COR-L47 (cell line): ENCODE data around the gene SLC6A1.

ENCODE experiments used
- DNase-seq: peaks from one replicate; lab custom pipeline; 2025; lab: John Stamatoyannopoulos, UW

SLC6A1 gene

GRCh38 chr3:11019116-11019819 lies 26.7 kb downstream of the SLC6A1 start:
- no peak for DNase-seq

GRCh38 chr3:11020764-11021163 lies 28.2 kb downstream of the SLC6A1 start:
- no peak for DNase-seq

- DNase-seq, result no peak
These were observed 29.1 kb downstream of the SLC6A1 start for GRCh38 chr3:11021611-11022011.

DNA sequence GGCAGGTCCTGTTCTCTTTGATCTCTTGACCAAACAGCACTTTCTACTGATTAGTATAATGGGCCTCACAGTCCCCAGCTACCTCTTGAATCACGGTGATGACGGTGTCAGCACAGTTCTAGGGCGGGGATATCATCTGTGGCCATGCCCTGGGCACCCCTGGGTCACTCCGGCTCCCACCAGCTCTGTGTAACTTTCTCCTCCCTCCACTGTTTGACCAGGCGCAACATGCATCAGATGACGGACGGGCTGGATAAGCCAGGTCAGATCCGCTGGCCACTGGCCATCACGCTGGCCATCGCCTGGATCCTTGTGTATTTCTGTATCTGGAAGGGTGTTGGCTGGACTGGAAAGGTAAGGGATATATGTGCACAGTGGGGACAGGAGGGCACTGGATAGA lies 29.6 kb downstream of the SLC6A1 start:
- no peak for DNase-seq

- no peak for DNase-seq
These were observed 31.6 kb downstream of the SLC6A1 start for GRCh38 chr3:11024181-11024580.

DNA sequence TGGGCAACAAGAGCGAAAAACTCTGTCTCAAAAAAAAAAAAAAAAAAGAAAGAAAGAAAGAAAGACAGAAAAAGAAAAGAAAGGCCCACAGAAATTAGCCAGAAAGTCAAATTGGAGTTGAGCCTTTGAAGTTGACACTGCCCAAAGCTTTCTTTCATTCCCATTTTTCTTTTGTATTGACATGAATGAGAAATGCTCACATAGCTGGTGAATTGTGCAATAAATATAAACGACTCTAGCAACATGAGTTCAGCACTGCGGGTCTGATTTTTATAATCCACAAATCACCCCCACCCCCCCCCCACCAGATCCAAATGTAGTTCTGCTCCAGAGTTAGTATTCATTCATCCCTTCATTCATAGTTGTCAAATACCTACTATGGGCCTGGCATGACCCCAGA lies 37.4 kb downstream of the SLC6A1 start:
- no peak for DNase-seq

- DNase-seq, result no peak
These were observed 41.3 kb downstream of the SLC6A1 start for GRCh38 chr3:11033871-11034270.

- no peak for DNase-seq
These were observed 41.9 kb downstream of the SLC6A1 start for GRCh38 chr3:11034309-11034985.

GRCh38 chr3:11035757-11036505 lies 43.4 kb downstream of the SLC6A1 start:
- DNase-seq, result no peak

DNA sequence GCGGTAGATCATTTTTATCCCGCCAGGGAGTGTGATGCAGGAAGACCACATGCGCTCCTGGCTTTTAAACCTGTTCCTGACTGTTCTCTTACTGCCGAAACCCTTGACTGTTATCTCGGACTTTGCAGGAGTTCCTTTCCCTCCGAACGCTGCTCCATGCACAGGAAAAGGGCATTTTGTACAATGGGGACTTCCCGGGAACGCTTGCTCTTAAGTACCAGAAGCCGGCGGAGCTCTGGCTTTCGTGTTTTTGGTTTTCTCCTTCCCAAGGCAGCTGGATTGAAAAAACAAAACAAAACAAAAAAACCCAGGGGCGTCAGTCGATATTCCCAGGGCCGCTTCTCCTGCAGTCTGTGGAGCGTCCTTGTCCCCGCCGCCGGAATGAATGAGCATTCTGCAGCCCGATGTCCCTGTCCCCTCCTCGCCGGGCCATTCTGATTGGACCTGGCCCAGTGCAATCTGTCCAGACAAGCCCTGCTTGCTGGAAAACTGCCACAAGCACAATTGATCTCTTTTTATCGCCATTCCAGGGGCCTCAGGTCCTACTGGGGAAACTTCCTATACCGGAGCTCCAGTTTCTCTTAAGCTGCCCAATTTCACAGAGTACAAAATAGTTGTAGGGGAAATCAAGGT lies 44.8 kb downstream of the SLC6A1 start:
- no peak for DNase-seq

GRCh38 chr3:11037976-11038375 lies 45.4 kb downstream of the SLC6A1 start:
- DNase-seq, result no peak

- DNase-seq, result no peak
These were observed 53.0 kb downstream of the SLC6A1 start for GRCh38 chr3:11045536-11045935.

GRCh38 chr3:11047500-11047899 lies 55.0 kb downstream of the SLC6A1 start:
- no peak for DNase-seq

GRCh38 chr3:11050666-11051323 lies 58.2 kb downstream of the SLC6A1 start:
- no peak for DNase-seq

GRCh38 chr3:11053926-11054503 lies 61.5 kb downstream of the SLC6A1 start:
- no peak for DNase-seq

DNA sequence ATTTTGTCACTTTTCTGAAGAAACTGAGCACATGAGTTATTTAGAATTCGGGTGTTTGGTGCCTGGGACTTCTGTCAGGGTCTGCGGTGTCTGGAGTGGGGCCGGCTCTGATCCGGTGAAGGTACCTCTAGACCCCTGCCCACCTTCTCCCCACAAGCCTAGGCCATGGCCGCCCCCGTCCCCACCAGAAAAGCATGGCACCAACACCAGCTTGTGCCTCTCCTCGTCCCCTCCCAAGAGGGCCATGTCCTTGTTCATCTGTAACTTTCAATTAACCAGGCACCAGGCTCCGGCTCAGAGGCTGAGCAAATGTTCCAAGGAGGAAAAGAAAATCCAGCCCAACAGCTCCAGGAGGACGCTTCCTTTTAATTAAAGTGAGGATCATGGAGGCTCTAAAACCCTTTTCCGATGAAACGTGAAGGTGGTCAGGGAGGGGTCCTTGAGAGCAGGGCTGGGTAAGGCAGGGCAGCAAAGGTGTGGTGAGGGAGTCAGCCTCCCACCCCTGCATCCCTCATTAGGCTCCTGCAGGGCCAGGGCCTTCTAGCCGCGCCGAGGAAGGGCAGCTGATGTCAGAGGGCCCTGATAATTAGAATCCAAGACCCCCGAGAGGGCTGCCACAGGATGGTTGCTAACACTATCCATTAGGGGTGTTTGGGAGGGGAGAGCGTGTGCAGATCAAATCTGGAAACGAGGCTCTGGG lies 62.3 kb downstream of the SLC6A1 start:
- DNase-seq, result no peak

DNA sequence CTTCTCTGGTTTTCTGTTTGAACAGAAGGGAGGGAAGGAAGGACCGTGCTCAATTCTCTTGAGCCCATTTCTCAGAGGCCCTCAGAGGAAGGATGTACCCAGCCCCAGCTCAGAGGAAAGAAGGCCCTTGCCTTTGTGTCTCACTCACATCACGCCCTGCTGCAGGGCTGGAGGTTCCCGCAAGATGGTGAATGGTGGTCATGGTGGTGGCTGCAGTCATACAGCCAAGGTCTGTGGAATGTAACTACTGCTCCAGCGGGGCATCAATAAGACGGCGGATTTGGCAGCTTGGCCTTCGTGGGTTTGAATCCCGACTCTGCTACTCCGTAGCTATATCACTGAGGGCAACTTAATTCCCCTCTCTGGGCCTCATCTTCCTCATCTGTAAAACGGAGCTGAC lies 62.9 kb downstream of the SLC6A1 start:
- no peak for DNase-seq

DNA sequence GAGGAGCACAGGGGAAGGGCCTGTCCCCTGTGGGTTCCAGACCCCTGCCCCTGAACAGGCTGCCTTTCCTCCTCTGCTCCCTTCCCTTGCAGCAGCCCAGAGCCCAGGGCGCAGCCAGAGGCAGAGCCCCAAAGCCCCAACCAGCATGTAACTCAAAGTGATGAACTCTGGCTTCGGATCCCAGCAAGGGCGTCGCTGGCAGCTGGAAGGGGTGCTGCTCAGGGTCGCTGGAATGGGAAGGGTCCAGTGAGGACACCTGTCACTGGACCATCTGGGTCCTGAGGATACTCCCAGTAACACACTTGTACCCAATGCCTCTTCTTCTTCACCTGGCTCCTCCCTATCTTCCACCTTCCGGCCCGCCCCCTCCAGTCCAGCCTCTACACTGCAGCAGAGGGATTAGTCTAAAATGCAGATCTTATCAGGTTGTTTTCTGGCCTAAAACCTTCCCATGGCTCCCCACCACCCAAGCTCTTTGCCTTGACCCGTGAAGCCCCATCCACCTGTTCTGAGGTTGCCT lies 64.0 kb downstream of the SLC6A1 start:
- DNase-seq, result no peak

- no peak for DNase-seq
These were observed 65.1 kb downstream of the SLC6A1 start for GRCh38 chr3:11057655-11058054.

DNA sequence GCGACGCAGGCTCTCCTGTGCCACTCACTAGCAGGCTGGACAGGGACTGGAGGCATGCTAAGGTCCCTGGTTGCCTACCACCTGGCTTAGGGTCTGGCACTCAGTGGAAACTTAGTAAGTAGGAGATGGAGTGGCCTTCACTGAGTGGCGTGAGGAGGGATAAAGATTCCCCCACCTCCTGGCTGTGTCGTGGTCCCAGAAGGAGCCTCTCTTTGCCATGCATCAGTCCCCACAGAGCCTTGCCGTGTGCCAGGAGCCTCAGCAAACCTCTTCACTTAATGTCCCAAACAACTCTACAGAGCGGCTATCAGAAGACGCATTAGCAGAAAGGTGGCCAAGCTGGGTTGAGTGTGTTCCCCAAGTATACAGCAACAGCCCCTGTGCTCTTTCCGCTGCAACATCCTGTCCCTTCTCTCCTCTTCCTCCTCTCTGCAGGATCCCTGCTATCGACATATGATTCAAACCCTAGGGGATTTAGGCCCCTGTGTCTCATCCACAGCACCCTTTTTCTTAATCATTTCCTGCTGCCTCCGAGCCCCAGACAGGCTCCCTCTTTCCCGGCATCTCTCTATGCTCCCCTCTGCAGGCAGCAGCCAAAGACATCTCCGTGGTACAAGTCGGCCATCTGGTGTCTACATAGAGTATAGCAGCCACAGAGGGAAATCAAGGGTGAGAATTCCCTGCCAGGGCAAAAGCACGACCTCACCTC lies 66.7 kb downstream of the SLC6A1 start:
- DNase-seq, result peak; percentile 7
